Retinal pigment epithelial cell (primary cell): ENCODE results near the gene FAM135A.
"Not testable (repeated sequence)": the region's sequence is repeated elsewhere in the genome, so short reads cannot be mapped to it uniquely, and the experiment has no call there.

ENCODE experiments used
- DNase-seq: peaks from one replicate; pipeline ENCODE4 v3.0.0-alpha.2; 2010; ENCODE audit warnings: low read depth
- H3K4me3 ChIP-seq: 2 replicates; pipeline ENCODE4 v1.5.1; 2011; ENCODE audit warnings: mild to moderate bottlenecking, low read length, control low read depth, moderate library complexity
- CTCF ChIP-seq: conservative IDR thresholded peaks from 2 replicates; pipeline ENCODE4 v1.5.1; 2011; ENCODE audit warnings: low read depth, low read length, control low read depth, inconsistent platforms

Gene FAM135A

GRCh38 chr6:70423189-70424134 is 10.2 kb downstream of the FAM135A start:
- no peak for TF ChIP-seq CTCF
- H3K4me3 ChIP-seq: no peak overlapping the region
- no peak for DNase-seq

GRCh38 chr6:70424291-70424690 is 11.0 kb downstream of the FAM135A start:
- TF ChIP-seq CTCF: no peak
- no peak for DNase-seq
- H3K4me3 ChIP-seq: no peak overlapping the region

- no peak for TF ChIP-seq CTCF
- no peak for DNase-seq
- H3K4me3 ChIP-seq: no peak overlapping the region
These were observed 23.0 kb downstream of the FAM135A start for GRCh38 chr6:70436320-70436719.

- TF ChIP-seq CTCF: no peak
- DNase-seq: no peak
- no peak overlapping the region for H3K4me3 ChIP-seq
These were observed 31.7 kb downstream of the FAM135A start for GRCh38 chr6:70445001-70445400.

GRCh38 chr6:70447343-70448070 is 34.2 kb downstream of the FAM135A start:
- H3K4me3 ChIP-seq, DNase-seq: not testable (repeated sequence)

- H3K4me3 ChIP-seq, DNase-seq: not testable (repeated sequence)
These were observed 40.6 kb downstream of the FAM135A start for GRCh38 chr6:70453899-70454298.

GRCh38 chr6:70456735-70457134 is 43.4 kb downstream of the FAM135A start:
- no peak overlapping the region for H3K4me3 ChIP-seq
- no peak for DNase-seq
- TF ChIP-seq CTCF: no peak

GRCh38 chr6:70459235-70459634 is 45.9 kb downstream of the FAM135A start:
- DNase-seq: no peak
- no peak for TF ChIP-seq CTCF
- no peak overlapping the region for H3K4me3 ChIP-seq

- not testable (repeated sequence) for H3K4me3 ChIP-seq, DNase-seq
These were observed 46.4 kb downstream of the FAM135A start for GRCh38 chr6:70459699-70460098.
